Measurements from ENCODE around the gene HHATL.
A peak's percentile ranks its signal among the peaks of the same experiment; 100 is the strongest.

Gene HHATL

DNA sequence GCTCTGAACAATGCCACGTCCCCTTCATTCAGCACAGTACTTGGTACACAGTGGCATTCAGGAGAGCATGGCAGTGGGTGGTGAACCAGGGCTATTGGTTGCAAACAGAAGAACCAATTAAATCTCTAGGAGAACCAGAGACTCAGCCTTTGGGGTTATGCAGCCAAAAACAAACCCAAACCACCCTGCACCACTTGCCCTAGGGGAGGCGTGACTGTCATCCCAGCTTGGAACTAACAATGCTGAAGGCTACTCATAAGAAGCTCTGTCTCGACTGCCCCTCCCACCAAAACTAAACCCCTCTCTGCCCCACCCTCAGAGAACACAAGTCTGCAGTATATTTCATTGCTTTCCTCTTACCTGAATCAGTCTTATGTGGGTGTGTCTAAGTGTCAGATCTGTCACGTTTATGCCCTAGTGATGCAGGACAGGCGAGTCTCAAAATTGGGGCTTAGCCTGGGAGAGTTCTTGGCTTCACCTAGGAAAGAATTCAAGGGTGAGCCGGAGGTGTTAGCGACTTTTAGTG lies 32.5 kb downstream of the HHATL start:
- H3K27ac ChIP-seq: no peak overlapping the region
- H3K9me3 ChIP-seq (ENCODE audit: low read depth, low read length): no peaks in the 10 kb centered on the region
- no peak overlapping the region for H3K9ac ChIP-seq (ENCODE audit: insufficient read length)
- TF ChIP-seq FOXP2 (optimal IDR thresholded peaks at IDR 0.05; ENCODE audit: control extremely low read depth, extremely low read length, insufficient read depth) (no peak), EZH2 (IDR thresholded peaks at IDR 0.05) (no peak), POLR2AphosphoS5 (IDR thresholded peaks at IDR 0.05; ENCODE audit: borderline replicate concordance, low read depth, low read length) (no peak)
- H3K36me3 ChIP-seq (ENCODE audit: insufficient read depth, low read length): no peaks in the 10 kb centered on the region
- DNase-seq (ENCODE audit: low read depth, low spot score): no peak
- no peak overlapping the region for H3K4me3 ChIP-seq

DNA sequence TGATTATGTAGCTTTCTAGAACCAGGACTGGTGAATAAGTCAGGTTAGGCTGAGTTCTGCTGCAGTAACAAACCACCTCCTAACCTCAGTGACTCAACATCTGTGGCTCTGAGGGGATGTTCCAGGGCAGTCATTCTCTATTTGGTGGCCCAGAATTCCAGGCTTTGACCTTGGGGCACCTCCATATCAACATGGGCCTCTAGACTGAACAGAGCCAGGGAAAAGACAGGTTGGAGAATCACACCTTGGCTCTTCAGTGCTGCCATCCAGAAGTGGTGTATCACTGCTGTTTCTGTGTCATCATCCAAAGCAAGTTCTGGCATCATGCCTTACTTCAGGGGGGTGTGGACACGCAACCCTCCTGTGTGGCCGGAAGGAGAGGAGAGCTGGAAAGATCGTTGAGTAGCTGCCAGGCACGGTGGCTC lies 33.8 kb downstream of the HHATL start:
- Histone ChIP-seq H3K27ac (no peak overlapping the region), H3K9me3 (ENCODE audit: low read depth, low read length) (no peaks in the 10 kb centered on the region), H3K4me3 (no peak overlapping the region), H3K9ac (ENCODE audit: insufficient read length) (no peak overlapping the region), H3K36me3 (ENCODE audit: insufficient read depth, low read length) (no peaks in the 10 kb centered on the region)
- no peak for DNase-seq (ENCODE audit: low read depth, low spot score)
- TF ChIP-seq EZH2 (IDR thresholded peaks at IDR 0.05) (no peak), POLR2AphosphoS5 (IDR thresholded peaks at IDR 0.05; ENCODE audit: borderline replicate concordance, low read depth, low read length) (no peak), FOXP2 (optimal IDR thresholded peaks at IDR 0.05; ENCODE audit: control extremely low read depth, extremely low read length, insufficient read depth) (no peak)

DNA sequence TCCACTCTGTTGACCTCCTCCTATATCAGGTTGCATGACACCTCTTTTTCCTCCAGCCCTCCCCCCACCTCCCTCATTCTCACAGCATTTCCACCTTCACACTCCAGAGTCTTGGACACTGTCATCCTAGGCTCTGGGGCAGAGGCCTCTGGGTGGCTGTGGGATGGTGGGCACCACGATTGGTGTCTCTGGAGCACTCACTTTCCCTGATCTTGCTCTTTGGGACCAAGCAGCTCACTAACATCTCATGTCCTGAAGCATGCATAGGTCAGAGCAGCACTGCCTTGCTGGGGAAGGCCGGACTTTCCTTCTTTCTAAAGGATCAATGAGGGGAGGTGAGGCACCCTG lies 34.2 kb downstream of the HHATL start:
- Histone ChIP-seq H3K9ac (ENCODE audit: insufficient read length) (no peak overlapping the region), H3K36me3 (ENCODE audit: insufficient read depth, low read length) (no peaks in the 10 kb centered on the region), H3K4me3 (no peak overlapping the region), H3K27ac (no peak overlapping the region), H3K9me3 (ENCODE audit: low read depth, low read length) (no peaks in the 10 kb centered on the region)
- TF ChIP-seq POLR2AphosphoS5 (IDR thresholded peaks at IDR 0.05; ENCODE audit: borderline replicate concordance, low read depth, low read length) (no peak), EZH2 (IDR thresholded peaks at IDR 0.05) (no peak), FOXP2 (optimal IDR thresholded peaks at IDR 0.05; ENCODE audit: control extremely low read depth, extremely low read length, insufficient read depth) (no peak)
- no peak for DNase-seq (ENCODE audit: low read depth, low spot score)

DNA sequence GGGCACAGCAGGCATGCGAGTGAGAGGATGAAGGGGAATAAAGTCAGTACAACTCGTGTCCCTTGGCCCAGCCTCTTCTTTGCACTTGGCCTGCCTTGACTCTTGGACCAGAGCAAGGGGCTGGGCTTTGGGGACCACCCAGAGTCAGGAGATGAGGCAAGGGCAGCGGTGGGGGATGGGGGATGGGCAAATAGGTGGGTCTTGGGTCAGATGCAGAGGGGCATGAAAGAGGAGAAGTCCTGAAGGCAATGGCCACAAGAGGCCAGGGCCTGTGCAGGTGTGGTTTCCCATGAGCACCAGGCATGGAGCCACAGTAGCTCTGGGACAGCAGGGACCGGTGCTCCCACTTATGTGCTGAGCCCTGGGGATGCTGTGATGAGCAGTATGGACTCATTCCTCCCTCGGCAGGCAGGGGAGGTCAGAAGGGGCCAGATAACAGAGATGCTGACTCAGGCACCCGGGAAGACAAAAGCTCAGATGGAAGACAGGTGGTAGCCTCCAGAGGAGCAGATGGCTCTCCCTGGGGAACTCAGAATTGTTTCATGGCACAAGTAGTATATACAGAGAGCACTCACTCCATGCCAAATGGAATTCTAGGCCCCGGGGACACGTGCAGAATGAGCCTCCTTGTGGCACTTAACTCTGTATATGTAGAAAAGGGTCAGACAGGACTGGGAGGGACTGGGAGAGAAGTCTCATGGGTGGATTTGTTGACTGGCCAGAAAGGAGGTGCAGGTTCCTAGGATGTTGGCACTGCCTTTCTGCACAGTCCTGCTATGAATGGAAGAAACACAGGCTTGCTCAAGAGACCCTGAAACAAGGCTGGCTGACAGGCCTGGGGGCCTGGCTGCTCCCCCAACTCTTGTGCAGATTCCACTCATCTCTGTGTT lies 34.8 kb downstream of the HHATL start:
- H3K36me3 ChIP-seq (ENCODE audit: insufficient read depth, low read length): no peaks in the 10 kb centered on the region
- H3K4me3 ChIP-seq: no peak overlapping the region
- DNase-seq (ENCODE audit: low read depth, low spot score): no peak
- H3K9me3 ChIP-seq (ENCODE audit: low read depth, low read length): no peaks in the 10 kb centered on the region
- TF ChIP-seq EZH2 (IDR thresholded peaks at IDR 0.05) (no peak), FOXP2 (optimal IDR thresholded peaks at IDR 0.05; ENCODE audit: control extremely low read depth, extremely low read length, insufficient read depth) (no peak), POLR2AphosphoS5 (IDR thresholded peaks at IDR 0.05; ENCODE audit: borderline replicate concordance, low read depth, low read length) (no peak)
- H3K9ac ChIP-seq (ENCODE audit: insufficient read length): no peak overlapping the region
- H3K27ac ChIP-seq: no peak overlapping the region

DNA sequence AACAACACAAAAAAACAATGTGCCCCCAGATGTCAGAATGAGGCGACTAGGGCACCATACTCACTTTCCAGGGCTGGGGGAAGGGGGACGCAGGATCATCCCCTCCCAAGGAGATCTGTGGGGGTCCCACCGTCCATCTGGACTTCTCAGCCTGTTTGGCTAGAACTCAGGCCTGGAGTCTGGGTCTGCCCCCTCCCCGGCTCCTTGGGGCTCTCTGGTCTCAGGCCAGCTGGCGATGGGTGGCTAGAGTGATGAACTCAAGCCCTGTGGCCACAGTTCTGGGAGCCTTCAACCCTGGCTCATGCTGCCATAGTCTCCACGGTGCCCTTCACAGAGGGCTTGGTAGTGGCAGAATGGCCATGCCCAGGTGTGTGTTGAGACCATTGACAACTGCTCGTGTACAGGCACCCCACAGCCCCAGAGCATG lies 35.5 kb downstream of the HHATL start:
- DNase-seq (ENCODE audit: low read depth, low spot score): no peak
- Histone ChIP-seq H3K9me3 (ENCODE audit: low read depth, low read length) (no peaks in the 10 kb centered on the region), H3K27ac (no peak overlapping the region), H3K36me3 (ENCODE audit: insufficient read depth, low read length) (no peaks in the 10 kb centered on the region), H3K4me3 (no peak overlapping the region), H3K9ac (ENCODE audit: insufficient read length) (no peak overlapping the region)
- TF ChIP-seq FOXP2 (optimal IDR thresholded peaks at IDR 0.05; ENCODE audit: control extremely low read depth, extremely low read length, insufficient read depth) (no peak), EZH2 (IDR thresholded peaks at IDR 0.05) (no peak), POLR2AphosphoS5 (IDR thresholded peaks at IDR 0.05; ENCODE audit: borderline replicate concordance, low read depth, low read length) (no peak)

DNA sequence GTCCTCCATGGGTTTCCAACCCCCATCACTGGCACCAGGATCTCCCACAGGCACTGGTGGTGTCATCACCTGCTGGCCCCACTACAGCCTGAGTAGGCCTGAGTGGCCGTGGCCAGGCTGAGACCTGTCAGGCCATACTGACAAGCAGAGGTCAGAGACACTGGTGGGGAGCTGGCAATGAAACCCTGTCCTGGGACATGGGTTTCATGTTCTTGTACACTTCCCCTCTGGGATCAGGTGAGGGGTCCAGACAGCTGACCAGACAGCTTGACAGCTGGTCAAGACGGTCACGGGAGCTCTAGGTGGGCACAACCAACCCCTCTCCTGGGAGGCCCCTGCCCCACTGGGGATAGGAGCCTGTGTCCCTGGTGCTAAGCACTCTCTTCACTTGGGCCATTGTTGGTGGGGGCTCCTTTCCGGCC lies 36.0 kb downstream of the HHATL start:
- H3K36me3 ChIP-seq (ENCODE audit: insufficient read depth, low read length): no peaks in the 10 kb centered on the region
- no peak overlapping the region for H3K4me3 ChIP-seq
- H3K9me3 ChIP-seq (ENCODE audit: low read depth, low read length): no peaks in the 10 kb centered on the region
- H3K27ac ChIP-seq: no peak overlapping the region
- H3K9ac ChIP-seq (ENCODE audit: insufficient read length): no peak overlapping the region
- DNase-seq (ENCODE audit: low read depth, low spot score): no peak
- no peak for TF ChIP-seq POLR2AphosphoS5 (IDR thresholded peaks at IDR 0.05; ENCODE audit: borderline replicate concordance, low read depth, low read length)

DNA sequence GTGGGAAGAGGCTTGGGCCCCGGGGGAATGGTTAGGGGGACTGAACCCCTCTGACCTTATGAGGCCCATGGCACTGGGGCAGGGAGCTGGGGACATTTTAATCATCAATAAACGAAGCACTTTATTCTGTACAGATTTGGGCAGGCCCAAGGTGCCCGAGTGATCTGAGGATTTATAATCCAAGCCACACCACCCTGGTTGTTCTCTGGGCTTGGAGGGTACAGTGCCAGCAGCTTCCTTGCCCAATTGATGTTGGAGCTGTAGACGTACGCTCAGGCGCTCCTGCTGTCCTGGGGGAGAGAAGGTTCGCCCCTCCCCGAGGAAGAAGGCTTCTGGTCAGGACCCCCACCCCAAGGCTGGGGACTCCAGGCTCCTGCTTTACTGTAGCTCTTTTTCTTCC lies 36.6 kb downstream of the HHATL start:
- Histone ChIP-seq H3K9ac (ENCODE audit: insufficient read length) (no peak overlapping the region), H3K36me3 (ENCODE audit: insufficient read depth, low read length) (no peaks in the 10 kb centered on the region), H3K4me3 (no peak overlapping the region), H3K27ac (no peak overlapping the region), H3K9me3 (ENCODE audit: low read depth, low read length) (no peaks in the 10 kb centered on the region)
- no peak for DNase-seq (ENCODE audit: low read depth, low spot score)
- no peak for TF ChIP-seq POLR2AphosphoS5 (IDR thresholded peaks at IDR 0.05; ENCODE audit: borderline replicate concordance, low read depth, low read length)
- no peak for TF ChIP-seq EZH2 (IDR thresholded peaks at IDR 0.05)
- no peak for TF ChIP-seq FOXP2 (optimal IDR thresholded peaks at IDR 0.05; ENCODE audit: control extremely low read depth, extremely low read length, insufficient read depth)

DNA sequence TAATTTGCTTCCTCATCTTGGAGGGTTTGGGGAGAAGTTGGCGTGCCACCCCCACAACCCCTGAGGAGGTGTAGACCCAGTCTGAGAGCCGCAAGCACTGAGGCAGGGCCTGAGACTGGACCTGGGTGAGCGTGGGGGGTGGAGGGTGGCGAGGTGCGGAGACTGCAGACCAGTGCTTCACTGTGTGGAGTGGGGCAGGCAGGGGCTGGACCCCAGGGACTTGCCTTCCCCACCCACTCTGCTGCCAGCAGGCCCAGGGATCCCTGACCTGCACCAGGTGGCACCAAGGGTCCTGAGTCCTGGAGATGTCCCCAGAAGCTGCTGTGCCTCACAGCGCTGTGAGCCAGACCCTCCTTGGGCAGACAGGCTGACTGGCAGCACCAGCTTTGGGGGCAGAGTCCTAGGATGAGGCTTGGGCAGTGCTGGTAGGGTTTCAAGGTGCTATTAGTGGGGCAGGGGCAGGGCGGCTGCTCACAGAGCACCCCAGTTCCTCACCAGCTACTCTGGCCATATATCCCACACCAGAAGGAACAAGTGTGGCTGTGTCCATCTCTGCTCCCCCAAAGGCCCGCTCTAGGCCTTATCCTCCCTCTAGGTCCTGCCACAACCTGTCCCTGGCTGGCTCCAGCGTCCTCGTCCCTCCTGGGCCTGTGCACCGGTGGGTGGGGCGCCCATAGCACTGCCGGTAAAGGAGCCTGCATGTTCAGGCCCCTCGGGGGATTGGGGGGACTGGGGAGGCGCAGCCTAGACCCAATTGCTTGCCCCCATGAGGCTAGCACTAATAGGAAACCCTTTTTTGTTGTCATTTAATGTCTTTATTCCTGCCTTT lies 37.3 kb downstream of the HHATL start:
- H3K9me3 ChIP-seq (ENCODE audit: low read depth, low read length): no peaks in the 10 kb centered on the region
- H3K36me3 ChIP-seq (ENCODE audit: insufficient read depth, low read length): no peaks in the 10 kb centered on the region
- TF ChIP-seq POLR2AphosphoS5 (IDR thresholded peaks at IDR 0.05; ENCODE audit: borderline replicate concordance, low read depth, low read length): peak; percentile 5; the same call in 1 of the 2 replicates
- no peak for TF ChIP-seq FOXP2 (optimal IDR thresholded peaks at IDR 0.05; ENCODE audit: control extremely low read depth, extremely low read length, insufficient read depth)
- no peak for DNase-seq (ENCODE audit: low read depth, low spot score)
- no peak overlapping the region for H3K9ac ChIP-seq (ENCODE audit: insufficient read length)
- H3K27ac ChIP-seq: no peak overlapping the region
- H3K4me3 ChIP-seq: no peak overlapping the region
